ENCODE data around the gene GOLGA6L1.
"Not testable (repeated sequence)": the region's sequence is repeated elsewhere in the genome, so short reads cannot be mapped to it uniquely, and the experiment has no call there.

The GOLGA6L1 gene

DNA sequence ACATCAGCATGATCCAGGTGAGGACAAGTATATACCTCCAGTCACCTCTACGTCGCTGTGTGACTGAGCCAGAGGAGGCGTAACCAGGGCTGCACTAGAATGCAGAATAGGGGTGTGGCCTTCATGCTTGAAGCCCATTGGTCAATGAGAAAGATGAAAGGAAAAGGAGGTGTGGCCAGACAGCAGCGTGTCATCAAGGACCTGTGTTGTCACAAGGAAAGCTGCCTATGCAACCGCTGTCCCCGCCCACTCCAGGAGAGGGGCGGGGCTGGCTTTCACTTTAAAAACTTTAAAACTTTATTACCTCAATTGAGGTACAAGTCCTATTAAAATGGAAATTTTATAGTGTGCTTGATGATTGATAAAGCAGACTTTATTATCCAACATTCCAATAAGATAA, at the start of gene GOLGA6L1:
TSS of gene GOLGA6L1 (minus strand) at position 101 of the 400 bp plus-strand sequence. CDS start at position 10, 91 bp downstream.
- H3K4me1 ChIP-seq (ENCODE audit: control insufficient read depth, low read length); H3K27me3 ChIP-seq (ENCODE audit: control insufficient read depth, low read length); H3K4me2 ChIP-seq (ENCODE audit: low read length); H3K79me2 ChIP-seq (ENCODE audit: control insufficient read depth, low read length); H3K27ac ChIP-seq (ENCODE audit: low read depth, low read length); H3K4me3 ChIP-seq (ENCODE audit: low read length); H3K9me2 ChIP-seq (replicated peaks; ENCODE audit: control insufficient read depth, low read length); H3K36me3 ChIP-seq (ENCODE audit: control insufficient read depth, low read length); H4K20me1 ChIP-seq (ENCODE audit: control insufficient read depth, insufficient read depth, low read depth, low read length); H3F3A ChIP-seq (ENCODE audit: control insufficient read depth, insufficient read depth); H3K9me3 ChIP-seq (ENCODE audit: control insufficient read depth, insufficient read depth, low read length): not testable (repeated sequence)

- H4K20me1 ChIP-seq (ENCODE audit: control insufficient read depth, insufficient read depth, low read depth, low read length); H3K4me1 ChIP-seq (ENCODE audit: control insufficient read depth, low read length); H3K79me2 ChIP-seq (ENCODE audit: control insufficient read depth, low read length); H3K4me2 ChIP-seq (ENCODE audit: low read length); H3K27me3 ChIP-seq (ENCODE audit: control insufficient read depth, low read length); H3K9me2 ChIP-seq (replicated peaks; ENCODE audit: control insufficient read depth, low read length); H3K27ac ChIP-seq (ENCODE audit: low read depth, low read length); H3K36me3 ChIP-seq (ENCODE audit: control insufficient read depth, low read length); H3K4me3 ChIP-seq (ENCODE audit: low read length); H3K9me3 ChIP-seq (ENCODE audit: control insufficient read depth, insufficient read depth, low read length); H3F3A ChIP-seq (ENCODE audit: control insufficient read depth, insufficient read depth): not testable (repeated sequence)
Observed at GRCh38 chr15:23181201-23181600, 44.6 kb upstream of the GOLGA6L1 start.

- H3K27me3 ChIP-seq (ENCODE audit: control insufficient read depth, low read length); H3K36me3 ChIP-seq (ENCODE audit: control insufficient read depth, low read length); H3K4me2 ChIP-seq (ENCODE audit: low read length); H3K27ac ChIP-seq (ENCODE audit: low read depth, low read length); H3K4me1 ChIP-seq (ENCODE audit: control insufficient read depth, low read length); H3K4me3 ChIP-seq (ENCODE audit: low read length); H3K9me2 ChIP-seq (replicated peaks; ENCODE audit: control insufficient read depth, low read length); H3F3A ChIP-seq (ENCODE audit: control insufficient read depth, insufficient read depth); H3K79me2 ChIP-seq (ENCODE audit: control insufficient read depth, low read length); H4K20me1 ChIP-seq (ENCODE audit: control insufficient read depth, insufficient read depth, low read depth, low read length); H3K9me3 ChIP-seq (ENCODE audit: control insufficient read depth, insufficient read depth, low read length): not testable (repeated sequence)
Observed at GRCh38 chr15:23180547-23180927, 43.9 kb upstream of the GOLGA6L1 start.

GRCh38 chr15:23179768-23180546, 43.3 kb upstream of the GOLGA6L1 start:
- not testable (repeated sequence) for H3K36me3 ChIP-seq (ENCODE audit: control insufficient read depth, low read length); H3K4me1 ChIP-seq (ENCODE audit: control insufficient read depth, low read length); H3K9me2 ChIP-seq (replicated peaks; ENCODE audit: control insufficient read depth, low read length); H3K4me3 ChIP-seq (ENCODE audit: low read length); H4K20me1 ChIP-seq (ENCODE audit: control insufficient read depth, insufficient read depth, low read depth, low read length); H3K4me2 ChIP-seq (ENCODE audit: low read length); H3K79me2 ChIP-seq (ENCODE audit: control insufficient read depth, low read length); H3F3A ChIP-seq (ENCODE audit: control insufficient read depth, insufficient read depth); H3K27me3 ChIP-seq (ENCODE audit: control insufficient read depth, low read length); H3K27ac ChIP-seq (ENCODE audit: low read depth, low read length); H3K9me3 ChIP-seq (ENCODE audit: control insufficient read depth, insufficient read depth, low read length)

DNA sequence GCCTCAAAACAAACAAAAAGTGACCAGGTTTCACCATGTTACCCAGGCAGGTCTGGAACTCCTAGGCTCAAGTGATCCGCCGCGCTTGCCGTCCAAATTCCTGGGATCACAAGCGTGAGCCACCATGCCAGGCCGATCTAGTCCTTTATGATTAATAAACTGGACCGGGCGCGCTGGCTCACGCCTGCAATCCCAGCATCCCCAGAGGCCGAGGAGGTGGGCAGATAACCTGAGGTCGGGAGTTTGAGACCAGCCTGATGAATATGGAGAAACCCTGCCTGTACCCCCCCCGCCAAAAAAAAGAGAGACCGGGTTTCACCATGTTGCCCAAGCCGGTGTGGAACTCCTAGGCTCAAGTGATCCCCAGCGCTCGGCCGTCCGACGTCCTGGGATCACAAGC, 40.1 kb upstream of the GOLGA6L1 start:
- H3K27ac ChIP-seq (ENCODE audit: low read depth, low read length); H4K20me1 ChIP-seq (ENCODE audit: control insufficient read depth, insufficient read depth, low read depth, low read length); H3K4me2 ChIP-seq (ENCODE audit: low read length); H3F3A ChIP-seq (ENCODE audit: control insufficient read depth, insufficient read depth); H3K4me1 ChIP-seq (ENCODE audit: control insufficient read depth, low read length); H3K9me2 ChIP-seq (replicated peaks; ENCODE audit: control insufficient read depth, low read length); H3K36me3 ChIP-seq (ENCODE audit: control insufficient read depth, low read length); H3K9me3 ChIP-seq (ENCODE audit: control insufficient read depth, insufficient read depth, low read length); H3K27me3 ChIP-seq (ENCODE audit: control insufficient read depth, low read length); H3K79me2 ChIP-seq (ENCODE audit: control insufficient read depth, low read length); H3K4me3 ChIP-seq (ENCODE audit: low read length): not testable (repeated sequence)

DNA sequence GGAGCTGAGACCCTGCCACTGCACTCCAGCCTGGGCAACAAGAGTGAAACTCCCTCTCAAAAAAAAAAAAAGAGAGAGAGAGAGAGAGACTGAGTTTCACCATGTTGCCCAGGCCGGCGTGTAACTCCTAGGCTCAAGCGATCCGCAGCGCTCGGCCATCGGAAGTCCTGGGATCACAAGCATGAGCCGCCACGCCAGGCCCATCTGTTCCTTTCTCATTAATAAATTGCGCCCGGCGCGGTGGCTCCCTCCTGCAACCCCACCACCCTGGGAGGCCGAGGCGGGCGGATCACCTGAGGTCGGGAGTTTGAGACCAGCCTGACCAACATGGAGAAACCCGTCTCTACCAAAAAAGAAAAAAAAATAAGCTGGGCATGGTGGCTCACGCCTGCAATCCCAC, 39.0 kb upstream of the GOLGA6L1 start:
- not testable (repeated sequence) for H3K9me2 ChIP-seq (replicated peaks; ENCODE audit: control insufficient read depth, low read length); H3K27me3 ChIP-seq (ENCODE audit: control insufficient read depth, low read length); H4K20me1 ChIP-seq (ENCODE audit: control insufficient read depth, insufficient read depth, low read depth, low read length); H3K36me3 ChIP-seq (ENCODE audit: control insufficient read depth, low read length); H3K9me3 ChIP-seq (ENCODE audit: control insufficient read depth, insufficient read depth, low read length); H3K27ac ChIP-seq (ENCODE audit: low read depth, low read length); H3F3A ChIP-seq (ENCODE audit: control insufficient read depth, insufficient read depth); H3K4me1 ChIP-seq (ENCODE audit: control insufficient read depth, low read length); H3K4me2 ChIP-seq (ENCODE audit: low read length); H3K4me3 ChIP-seq (ENCODE audit: low read length); H3K79me2 ChIP-seq (ENCODE audit: control insufficient read depth, low read length)

- not testable (repeated sequence) for H3K4me3 ChIP-seq (ENCODE audit: low read length); H3K79me2 ChIP-seq (ENCODE audit: control insufficient read depth, low read length)
Observed at GRCh38 chr15:23174609-23175140, 38.1 kb upstream of the GOLGA6L1 start.

GRCh38 chr15:23132787-23133186, 3.8 kb downstream of the GOLGA6L1 start:
- not testable (repeated sequence) for H3F3A ChIP-seq (ENCODE audit: control insufficient read depth, insufficient read depth); H3K36me3 ChIP-seq (ENCODE audit: control insufficient read depth, low read length); H3K79me2 ChIP-seq (ENCODE audit: control insufficient read depth, low read length); H3K9me3 ChIP-seq (ENCODE audit: control insufficient read depth, insufficient read depth, low read length); H3K4me2 ChIP-seq (ENCODE audit: low read length); H3K9me2 ChIP-seq (replicated peaks; ENCODE audit: control insufficient read depth, low read length); H4K20me1 ChIP-seq (ENCODE audit: control insufficient read depth, insufficient read depth, low read depth, low read length); H3K4me3 ChIP-seq (ENCODE audit: low read length); H3K27me3 ChIP-seq (ENCODE audit: control insufficient read depth, low read length); H3K27ac ChIP-seq (ENCODE audit: low read depth, low read length); H3K4me1 ChIP-seq (ENCODE audit: control insufficient read depth, low read length)

More at GRCh38 chr15:23174609-23175140, 38.1 kb upstream of the GOLGA6L1 start:
- H3K27ac ChIP-seq (ENCODE audit: low read depth, low read length); H3K4me1 ChIP-seq (ENCODE audit: control insufficient read depth, low read length); H3K4me2 ChIP-seq (ENCODE audit: low read length); H3K9me2 ChIP-seq (replicated peaks; ENCODE audit: control insufficient read depth, low read length); H3K36me3 ChIP-seq (ENCODE audit: control insufficient read depth, low read length); H3K9me3 ChIP-seq (ENCODE audit: control insufficient read depth, insufficient read depth, low read length); H3K27me3 ChIP-seq (ENCODE audit: control insufficient read depth, low read length); H3F3A ChIP-seq (ENCODE audit: control insufficient read depth, insufficient read depth); H4K20me1 ChIP-seq (ENCODE audit: control insufficient read depth, insufficient read depth, low read depth, low read length): not testable (repeated sequence)

Data from DOHH2 (cell line).